Measurements from ENCODE around the gene UBXN2A. TPM values are rescaled to one million over a fixed set of nuclear protein-coding genes. Genes with fewer than 3 reads are reported as not detected.

The UBXN2A gene, protein sequence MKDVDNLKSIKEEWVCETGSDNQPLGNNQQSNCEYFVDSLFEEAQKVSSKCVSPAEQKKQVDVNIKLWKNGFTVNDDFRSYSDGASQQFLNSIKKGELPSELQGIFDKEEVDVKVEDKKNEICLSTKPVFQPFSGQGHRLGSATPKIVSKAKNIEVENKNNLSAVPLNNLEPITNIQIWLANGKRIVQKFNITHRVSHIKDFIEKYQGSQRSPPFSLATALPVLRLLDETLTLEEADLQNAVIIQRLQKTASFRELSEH
- 9.6 TPM for total RNA-seq (2013)
- polyA plus RNA-seq (1 to 10 TPM; 2.0 to 6.8 (median 5.5) TPM), polyA minus RNA-seq (3.0 and 5.3 TPM in 2 replicates), total RNA-seq (18.2 to 51.2 (median 26.6) reads per million in 11 experiments)

DNA sequence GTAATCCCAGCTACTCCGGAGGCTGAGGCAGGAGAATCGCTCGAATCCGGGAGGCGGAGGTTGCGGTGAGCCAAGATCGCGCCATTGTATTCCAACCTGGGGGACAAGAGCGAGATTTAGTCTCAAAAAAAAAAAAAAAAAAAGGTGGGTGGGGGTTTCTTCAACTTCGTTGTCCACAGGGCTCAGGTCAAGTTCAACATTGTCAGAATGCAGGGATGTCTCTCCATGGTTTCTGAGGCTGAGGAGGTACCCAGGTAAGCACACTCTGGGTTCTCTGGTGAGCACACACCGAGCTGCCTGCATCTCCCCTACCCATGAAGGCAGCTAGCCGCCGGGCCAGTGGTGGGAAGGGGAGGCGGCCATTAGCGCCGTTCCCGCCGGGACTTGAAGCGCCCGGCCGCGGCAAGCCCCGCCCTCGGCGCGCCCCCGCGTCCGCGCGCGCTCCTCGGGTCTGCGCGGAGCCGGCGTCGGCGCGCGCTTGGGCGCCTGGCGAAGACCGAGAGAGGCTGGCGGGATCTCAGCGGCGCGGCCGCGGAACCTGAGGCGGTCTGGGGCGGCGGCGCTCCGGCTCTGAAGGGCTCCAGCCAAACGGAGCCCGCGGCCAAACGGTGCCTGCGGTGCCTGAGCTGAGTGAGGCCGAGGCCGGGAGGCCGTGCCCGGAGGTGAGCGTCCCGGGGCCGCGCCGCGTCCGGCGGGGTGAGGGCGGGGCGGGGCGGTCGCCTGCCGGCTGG lies at the start of gene UBXN2A:
UBXN2A (plus strand) TSS at position 477 of the 731 bp plus-strand sequence. CDS start 17,852 bp downstream, outside the sequence.
- peak; percentile 66 to 78 (median 75) for DNase-seq
- TF ChIP-seq, protein P1, sequence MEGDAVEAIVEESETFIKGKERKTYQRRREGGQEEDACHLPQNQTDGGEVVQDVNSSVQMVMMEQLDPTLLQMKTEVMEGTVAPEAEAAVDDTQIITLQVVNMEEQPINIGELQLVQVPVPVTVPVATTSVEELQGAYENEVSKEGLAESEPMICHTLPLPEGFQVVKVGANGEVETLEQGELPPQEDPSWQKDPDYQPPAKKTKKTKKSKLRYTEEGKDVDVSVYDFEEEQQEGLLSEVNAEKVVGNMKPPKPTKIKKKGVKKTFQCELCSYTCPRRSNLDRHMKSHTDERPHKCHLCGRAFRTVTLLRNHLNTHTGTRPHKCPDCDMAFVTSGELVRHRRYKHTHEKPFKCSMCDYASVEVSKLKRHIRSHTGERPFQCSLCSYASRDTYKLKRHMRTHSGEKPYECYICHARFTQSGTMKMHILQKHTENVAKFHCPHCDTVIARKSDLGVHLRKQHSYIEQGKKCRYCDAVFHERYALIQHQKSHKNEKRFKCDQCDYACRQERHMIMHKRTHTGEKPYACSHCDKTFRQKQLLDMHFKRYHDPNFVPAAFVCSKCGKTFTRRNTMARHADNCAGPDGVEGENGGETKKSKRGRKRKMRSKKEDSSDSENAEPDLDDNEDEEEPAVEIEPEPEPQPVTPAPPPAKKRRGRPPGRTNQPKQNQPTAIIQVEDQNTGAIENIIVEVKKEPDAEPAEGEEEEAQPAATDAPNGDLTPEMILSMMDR (IDR thresholded peaks at IDR 0.05), result no peak
- under 1% methylated on average over 70 of the region's 77 CpGs for WGBS (ENCODE audit: insufficient coverage)
- Histone ChIP-seq H3K4me3 (replicated peaks in 1 of 3; ENCODE audit: low read depth in 2 of 3, low read length in 3 of 3) (peak within 1 kb of the TSS; percentile 88 to 95 (median 91)), H3K27me3 (ENCODE audit: control insufficient read depth in 2 of 2, insufficient read depth in 2 of 2, low read length in 2 of 2) (no peaks in the 10 kb centered on the region), H3K4me2 (replicated peaks; ENCODE audit: extremely low read depth, low read length, poor library complexity, severe bottlenecking) (peak within 1 kb of the TSS; percentile 92), H3K9me3 (replicated peaks in 1 of 2; ENCODE audit: control insufficient read depth in 1 of 2, insufficient read depth in 1 of 2, low read length in 2 of 2) (no peaks in the 10 kb centered on the region), H3K27ac (ENCODE audit: low read depth in 1 of 2, low read length in 2 of 2) (peak within 1 kb of the TSS; percentile 31 to 78), H3K79me2 (ENCODE audit: insufficient read depth, low read length) (peaks cover 38% of the 10 kb centered on the region), H2AFZ (ENCODE audit: insufficient read depth, low read depth, low read length, poor library complexity, severe bottlenecking) (peak within 1 kb of the TSS; percentile 90), H3K9ac (ENCODE audit: insufficient read depth, low read length, poor library complexity, severe bottlenecking) (peak within 1 kb of the TSS; percentile 85), H3K4me1 (ENCODE audit: control insufficient read depth in 1 of 2, insufficient read depth in 2 of 2, low read length in 2 of 2) (peaks cover 22 to 28% of the 10 kb centered on the region in 2 donors), H4K20me1 (ENCODE audit: insufficient read depth, low read length) (no peaks in the 10 kb centered on the region), H3K36me3 (replicated peaks in 1 of 2; ENCODE audit: control insufficient read depth in 1 of 2, insufficient read depth in 2 of 2, low read length in 2 of 2) (no peaks in the 10 kb centered on the region)
- Mint-ChIP-seq H3K9me3 (no peaks in the 10 kb centered on the region), H3K36me3 (peaks cover 4 to 5% of the 10 kb centered on the region in 2 donors), H3K4me1 (peaks cover 26% of the 10 kb centered on the region), H3K27me3 (ENCODE audit: low read depth in 3 of 3) (peaks cover 0 to 2% (median 0%) of the 10 kb centered on the region in 3 donors), H3K4me3 (peak within 1 kb of the TSS; percentile 97 to 98), H3K27ac (peak within 1 kb of the TSS; percentile 83 to 95 (median 90))
- intact Hi-C loops (cut with micrococcal nuclease), result loop anchor here (5.0 to 10.0 kb wide), 2 partner anchors 48 to 105 kb away; partner anchors contain the start of genes FKBP1B (in 1 of the 2) and WDCP (in 1 of the 2)

DNA sequence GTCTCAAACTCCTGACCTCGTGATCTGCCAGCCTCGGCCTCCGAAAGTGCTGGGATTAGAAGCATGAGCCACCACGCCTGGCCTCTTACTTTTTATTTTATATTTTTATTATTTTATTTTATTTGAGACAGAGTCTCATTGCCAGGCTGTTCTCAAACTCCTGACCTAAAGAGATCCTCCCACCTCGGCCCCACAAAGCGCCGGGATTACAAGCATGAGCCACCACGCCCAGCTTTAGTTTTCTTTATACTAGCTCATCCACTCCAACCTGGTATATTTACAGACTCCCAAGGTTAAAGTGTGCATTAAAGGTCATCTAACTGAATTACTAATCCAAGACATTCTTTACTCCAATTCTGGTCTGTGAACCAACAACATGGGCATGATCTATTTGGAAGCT lies 40.1 kb upstream of the UBXN2A start:
- Histone ChIP-seq H4K20me1 (ENCODE audit: insufficient read depth, low read length) (peaks cover 90% of the 10 kb centered on the region), H3K9ac (ENCODE audit: insufficient read depth, low read length, poor library complexity, severe bottlenecking) (no peak overlapping the region), H3K9me3 (replicated peaks in 1 of 2; ENCODE audit: control insufficient read depth in 1 of 2, insufficient read depth in 1 of 2, low read length in 2 of 2) (peaks cover 0 to 6% of the 10 kb centered on the region in 2 donors), H3K27me3 (ENCODE audit: control insufficient read depth in 2 of 2, insufficient read depth in 2 of 2, low read length in 2 of 2) (no peaks in the 10 kb centered on the region), H3K4me2 (replicated peaks; ENCODE audit: extremely low read depth, low read length, poor library complexity, severe bottlenecking) (no peak overlapping the region), H2AFZ (ENCODE audit: insufficient read depth, low read depth, low read length, poor library complexity, severe bottlenecking) (no peak overlapping the region), H3K79me2 (ENCODE audit: insufficient read depth, low read length) (peaks cover 96% of the 10 kb centered on the region), H3K4me1 (ENCODE audit: control insufficient read depth in 1 of 2, insufficient read depth in 2 of 2, low read length in 2 of 2) (peaks cover 23 to 41% of the 10 kb centered on the region in 2 donors), H3K27ac (ENCODE audit: low read depth in 1 of 2, low read length in 2 of 2) (peak overlapping the region in 1 of 2 donors; percentile 71), H3K36me3 (replicated peaks in 1 of 2; ENCODE audit: control insufficient read depth in 1 of 2, insufficient read depth in 2 of 2, low read length in 2 of 2) (no peaks in the 10 kb centered on the region), H3K4me3 (replicated peaks in 1 of 3; ENCODE audit: low read depth in 2 of 3, low read length in 3 of 3) (no peak overlapping the region)
- Mint-ChIP-seq H3K36me3 (peaks cover 2 to 9% of the 10 kb centered on the region in 2 donors), H3K27ac (peak overlapping the region in 6 of 7 donors; percentile 32 to 81 (median 68)), H3K4me1 (peaks cover 46% of the 10 kb centered on the region), H3K27me3 (ENCODE audit: low read depth in 3 of 3) (peaks cover 0 to 3% (median 0%) of the 10 kb centered on the region in 3 donors), H3K4me3 (no peak overlapping the region), H3K9me3 (peaks cover 0 to 6% (median 3%) of the 10 kb centered on the region in 7 donors)
- DNase-seq, result no peak
- TF ChIP-seq, protein P1 (IDR thresholded peaks at IDR 0.05), result no peak
- intact Hi-C loops (cut with micrococcal nuclease), result no loop called here
- 100% methylated on average over 3 of the region's 8 CpGs for WGBS (ENCODE audit: insufficient coverage)

Data from CD14-positive monocyte (primary cell).